GM21423 (cell line): ENCODE measurements around the gene GNL1.
"Not testable (repeated sequence)": the region's sequence is repeated elsewhere in the genome, so short reads cannot be mapped to it uniquely, and the experiment has no call there.

ENCODE experiments used
- ATAC-seq: cut with Tn5 transposase; IDR thresholded peaks from one replicate; pipeline ENCODE4 v1.9.1; 2021; ENCODE audit warnings: mild to moderate bottlenecking, moderate library complexity; ENCODE audit not compliant: unreplicated experiment

Gene GNL1

GRCh38 chr6:30500421-30501355 lies 55.6 kb downstream of the GNL1 start:
- ATAC-seq = no peak

- not testable (repeated sequence) for ATAC-seq
These were observed 57.6 kb downstream of the GNL1 start for GRCh38 chr6:30498705-30499104.

- no peak for ATAC-seq
These were observed 58.6 kb downstream of the GNL1 start for GRCh38 chr6:30497714-30498113.

DNA sequence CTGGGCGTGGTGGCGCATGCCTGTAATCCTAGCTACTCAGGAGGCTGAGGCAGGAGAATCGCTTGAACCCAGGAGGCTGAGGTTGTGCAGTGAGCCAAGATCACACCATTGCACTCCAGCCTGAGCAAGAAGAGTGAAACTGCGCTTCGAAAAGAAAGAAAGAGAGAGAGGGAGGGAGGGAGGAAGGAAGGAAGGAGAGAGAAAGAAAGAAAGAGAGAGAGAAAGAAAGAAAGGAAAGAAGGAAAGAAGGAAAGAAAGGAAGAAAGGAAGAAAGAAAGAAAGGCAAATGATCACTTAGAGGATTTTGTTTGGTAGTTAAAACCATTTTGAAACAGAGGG lies 59.1 kb downstream of the GNL1 start:
- ATAC-seq = not testable (repeated sequence)

GRCh38 chr6:30495993-30496392 lies 60.3 kb downstream of the GNL1 start:
- ATAC-seq = no peak

DNA sequence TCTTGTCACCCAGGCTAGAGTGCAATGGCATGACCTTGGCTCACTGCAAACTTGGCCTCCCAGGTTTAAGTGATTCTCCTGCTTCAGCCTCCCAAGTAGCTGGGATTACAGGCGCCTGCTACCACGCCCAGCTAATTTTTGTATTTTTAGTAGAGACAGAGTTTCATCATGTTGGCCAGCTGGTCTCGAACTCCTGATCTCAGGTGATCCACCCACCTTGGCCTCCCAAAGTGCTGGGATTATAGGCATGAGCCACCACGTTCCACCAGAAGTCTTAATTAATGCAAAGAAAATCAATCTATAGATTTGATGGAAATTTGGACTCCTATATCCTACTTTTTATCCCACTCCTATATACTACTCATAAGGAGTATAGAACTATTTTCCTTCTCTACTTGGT lies 61.2 kb downstream of the GNL1 start:
- not testable (repeated sequence) for ATAC-seq

GRCh38 chr6:30494291-30494861 lies 61.9 kb downstream of the GNL1 start:
- no peak for ATAC-seq

DNA sequence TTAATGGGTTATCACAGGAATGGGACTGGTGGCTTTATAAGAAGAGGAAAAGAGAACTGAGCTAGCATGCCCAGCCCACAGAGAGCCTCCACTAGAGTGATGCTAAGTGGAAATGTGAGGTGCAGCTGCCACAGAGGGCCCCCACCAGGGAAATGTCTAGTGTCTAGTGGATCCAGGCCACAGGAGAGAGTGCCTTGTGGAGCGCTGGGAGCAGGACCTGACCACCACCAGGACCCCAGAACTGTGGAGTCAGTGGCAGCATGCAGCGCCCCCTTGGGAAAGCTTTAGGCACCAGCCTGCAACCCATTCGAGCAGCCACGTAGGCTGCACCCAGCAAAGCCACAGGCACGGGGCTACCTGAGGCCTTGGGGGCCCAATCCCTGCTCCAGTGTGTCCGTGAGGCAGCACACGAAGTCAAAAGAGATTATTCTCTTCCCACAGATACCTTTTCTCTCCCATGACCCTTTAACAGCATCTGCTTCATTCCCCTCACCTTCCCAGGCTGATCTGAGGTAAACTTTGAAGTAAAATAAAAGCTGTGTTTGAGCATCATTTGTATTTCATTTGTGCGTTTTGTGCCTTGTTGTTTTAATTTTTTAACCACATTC lies 62.5 kb downstream of the GNL1 start:
- ATAC-seq = no peak

DNA sequence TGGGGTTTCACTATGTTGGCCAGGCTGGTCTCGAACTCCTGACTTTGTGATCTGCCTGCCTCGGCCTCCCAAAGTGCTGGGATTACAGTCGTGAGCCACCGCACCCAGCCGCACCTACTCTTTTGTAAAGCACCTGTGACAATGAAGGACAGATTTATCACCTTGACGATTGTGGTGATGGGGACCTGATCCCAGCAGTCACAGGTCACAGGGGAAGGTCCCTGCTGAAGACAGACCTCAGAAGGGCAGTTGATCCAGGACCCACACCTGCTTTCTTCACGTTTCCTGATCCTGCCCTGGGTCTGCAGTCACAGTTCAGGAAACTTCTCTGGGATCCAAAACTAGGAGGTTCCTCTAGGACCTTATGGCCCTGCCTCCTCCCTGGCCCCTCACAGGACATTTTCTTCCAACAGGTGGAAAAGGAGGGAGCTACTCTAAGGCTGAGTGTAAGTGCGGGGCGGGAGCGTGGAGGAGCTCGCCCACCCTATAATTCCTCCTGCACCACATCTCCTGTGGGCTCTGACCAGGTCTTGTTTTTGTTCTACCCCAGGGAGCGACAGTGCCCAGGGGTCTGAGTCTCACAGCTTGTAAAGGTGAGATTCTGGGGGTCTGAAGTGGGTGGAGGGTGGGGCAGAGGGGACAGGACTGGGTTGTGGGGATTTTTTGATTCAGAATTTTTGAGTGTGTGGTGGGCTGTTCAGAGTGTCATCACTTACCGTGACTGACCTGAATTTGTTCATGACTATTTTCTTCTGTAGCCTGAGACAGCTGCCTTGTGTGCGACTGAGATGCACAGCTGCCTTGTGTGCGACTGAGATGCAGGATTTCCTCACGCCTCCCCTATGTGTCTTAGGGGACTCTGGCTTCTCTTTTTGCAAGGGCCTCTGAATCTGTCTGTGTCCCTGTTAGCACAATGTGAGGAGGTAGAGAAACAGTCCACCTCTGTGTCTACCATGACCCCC lies 64.0 kb downstream of the GNL1 start:
- ATAC-seq = no peak
